ENCODE results near the gene CFAP45. TPM values are rescaled to one million over a fixed set of nuclear protein-coding genes. Genes with fewer than 3 reads are reported as not detected.

The CFAP45 gene
- total and polyA plus RNA-seq, 2 of the 8 experiments (the other 6 are each of a cell fraction or from before 2014, with no cell fraction given): 0.05 TPM; not detected in 1

DNA sequence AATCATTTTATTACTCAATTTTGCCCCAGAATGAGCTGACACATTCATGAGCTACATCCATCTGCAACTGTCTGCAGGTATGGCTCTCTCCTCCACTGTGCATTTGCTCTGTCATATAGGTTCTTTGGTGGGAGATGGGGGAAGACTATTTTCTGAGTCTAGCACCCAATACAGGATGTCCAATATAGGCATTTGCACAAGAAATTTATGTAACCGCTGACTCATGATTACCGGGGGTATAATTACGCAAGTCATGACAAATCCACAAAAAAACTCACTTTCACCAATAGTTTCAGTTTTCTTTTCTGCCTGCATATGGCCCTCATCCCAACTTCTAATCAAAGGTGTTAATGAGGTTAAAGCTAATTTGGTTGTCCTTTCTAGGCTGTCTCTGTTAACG is 20.0 kb downstream of the CFAP45 start:
- Histone ChIP-seq H3K27me3 (replicated peaks in 1 of 4; ENCODE audit: control insufficient read depth in 3 of 4, extremely low read depth in 1 of 4, insufficient read depth in 3 of 4, low read length in 3 of 4) (no peaks in the 10 kb centered on the region; a peak in 1 of 7 replicates), H3K4me3 (ENCODE audit: extremely low read depth in 1 of 4, insufficient read depth in 2 of 4, low read depth in 3 of 4, low read length in 4 of 4) (no peak overlapping the region), H3K36me3 (ENCODE audit: control insufficient read depth in 2 of 4, insufficient read depth in 4 of 4, low read length in 3 of 4) (no peaks in the 10 kb centered on the region), H3K18ac (ENCODE audit: extremely low read depth, low read length) (no peak overlapping the region), H3K4ac (replicated peaks; ENCODE audit: insufficient read length, low read depth, low read length) (no peak overlapping the region), H3K79me2 (ENCODE audit: control insufficient read depth in 1 of 2, insufficient read depth in 2 of 2, low read length in 2 of 2) (no peaks in the 10 kb centered on the region), H3K56ac (replicated peaks; ENCODE audit: insufficient read length, low read depth, low read length) (no peak overlapping the region), H2AFZ (ENCODE audit: low read length) (no peak overlapping the region), H4K20me1 (replicated peaks in 1 of 2; ENCODE audit: control insufficient read depth in 1 of 2, insufficient read depth in 2 of 2, low read length in 2 of 2) (no peaks in the 10 kb centered on the region), H3K23ac (ENCODE audit: insufficient read length) (no peak overlapping the region), H2BK120ac (replicated peaks; ENCODE audit: low read depth, low read length) (no peak overlapping the region), H3K79me1 (ENCODE audit: low read depth, low read length) (no peaks in the 10 kb centered on the region), H4K5ac (ENCODE audit: insufficient read length, low read depth, low read length) (no peak overlapping the region), H2BK12ac (ENCODE audit: low read depth, low read length) (no peak overlapping the region), H3K4me2 (ENCODE audit: insufficient read depth in 1 of 2, low read depth in 2 of 2, low read length in 2 of 2) (no peak overlapping the region), H3K9ac (replicated peaks in 1 of 4; ENCODE audit: extremely low read depth in 1 of 4, low read depth in 3 of 4, low read length in 3 of 4) (no peak overlapping the region), H3K14ac (ENCODE audit: insufficient read length) (no peak overlapping the region), H2BK5ac (ENCODE audit: low read depth, low read length) (no peak overlapping the region), H2AK5ac (ENCODE audit: low read depth, low read length) (no peak overlapping the region), H3K23me2 (ENCODE audit: low read depth, low read length) (no peaks in the 10 kb centered on the region; the same call in 1 of the 2 replicates), H3K4me1 (replicated peaks in 1 of 4; ENCODE audit: control insufficient read depth in 3 of 4, insufficient read depth in 4 of 4, low read length in 3 of 4) (no peaks in the 10 kb centered on the region), H2BK15ac (ENCODE audit: low read length) (no peak overlapping the region), H4K8ac (ENCODE audit: extremely low read depth, insufficient read depth, low read length) (no peak overlapping the region), H2BK20ac (ENCODE audit: low read length) (no peak overlapping the region), H3K9me3 (ENCODE audit: insufficient read depth in 2 of 2, low read depth in 1 of 2, low read length in 1 of 2) (no peaks in the 10 kb centered on the region), H3K27ac (ENCODE audit: low read depth, low read length) (no peak overlapping the region), H4K91ac (replicated peaks; ENCODE audit: insufficient read length, low read length) (no peak overlapping the region)
- TF ChIP-seq MAFK (IDR thresholded peaks at IDR 0.05; ENCODE audit: low read depth, low read length) (0 out of 2 replicates have a peak, but pooled peaks have one; percentile 24), KDM1A (IDR thresholded peaks at IDR 0.05; ENCODE audit: borderline replicate concordance, low read length) (no peak), SIX5 (IDR thresholded peaks at IDR 0.05; ENCODE audit: low read depth, low read length) (no peak), RFX5 (IDR thresholded peaks at IDR 0.05; ENCODE audit: borderline replicate concordance, low read depth, low read length) (no peak), YY1 (IDR thresholded peaks at IDR 0.05; ENCODE audit: low read depth, low read length) (no peak), JUN (IDR thresholded peaks at IDR 0.05; ENCODE audit: low read depth, low read length) (no peak), CREB1 (IDR thresholded peaks at IDR 0.05) (no peak), SP1 (IDR thresholded peaks at IDR 0.05; ENCODE audit: low read depth, low read length) (no peak), HDAC6 (IDR thresholded peaks at IDR 0.05; ENCODE audit: low read depth, low read length) (no peak), BACH1 (IDR thresholded peaks at IDR 0.05; ENCODE audit: low read length) (peak; percentile 57; the same call in 1 of the 2 replicates)
- WGBS, 2 experiments (ENCODE audit: extremely low coverage in 1 of 2, insufficient coverage in 1 of 2, insufficient read length in 1 of 2, insufficient replicate concordance in 2 of 2, low coverage in 1 of 2, low lambda C conversion rate in 2 of 2, missing lambda C conversion rate in 1 of 2): 93% methylated on average over 4 of the region's 4 CpGs; no CpG with 5 or more reads in 1 of the 2 experiments
- DNase-seq (ENCODE audit: low read depth in 1 of 2, low spot score in 2 of 2) (no peak), FAIRE-seq (no peak)
- CTCF ChIA-PET (ENCODE audit: partially characterized antibody): interaction anchor here (1.2 to 20.8 kb wide), 10 partner anchors 10 to 167 kb away, joined by 3 to 645 read pairs (median 4); partner anchors contain the start of gene FCRL6
- POLR2A ChIA-PET (ENCODE audit: partially characterized antibody): no interaction called here

Measured in H1 (cell line).